ENCODE results near the gene STUB1.

DNA sequence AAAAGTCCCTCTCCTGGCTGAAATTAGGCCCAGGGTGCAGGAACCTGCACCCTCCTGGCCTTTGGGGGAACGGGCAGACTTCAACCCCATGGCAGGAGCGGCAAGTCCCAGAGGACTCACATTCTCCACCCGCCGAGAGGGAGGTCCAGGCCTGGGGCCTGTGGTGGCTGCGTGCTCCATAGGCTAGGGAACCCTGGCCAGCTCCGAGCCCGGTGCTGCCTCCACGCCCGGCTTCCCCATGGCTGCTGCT, 45.9 kb downstream of the STUB1 start:
- TF ChIP-seq CTCF (IDR thresholded peaks at IDR 0.05) (no peak), POLR2A (IDR thresholded peaks at IDR 0.05) (no peak)

All from adrenal gland (tissue), 5 donors.